Loucy (cell line): ENCODE results near the gene CSGALNACT2.

Experiments
- CTCF ChIP-seq: fragments of 200-600 bp; sonication (generic); conservative IDR thresholded peaks from 2 replicates; pipeline ENCODE4 v1.5.1; 2014; ENCODE audit warnings: mild to moderate bottlenecking, antibody characterized with exemption, low read length
- EZH2phosphoT487 ChIP-seq: fragments of 200-600 bp; IDR thresholded peaks from 2 replicates; pipeline ENCODE4 v1.6.1; 2018; ENCODE audit warnings: antibody characterized with exemption, mild to moderate bottlenecking, moderate library complexity, borderline replicate concordance

GRCh38 chr10:43233601-43234430, 95.6 kb downstream of the CSGALNACT2 start:
- no peak for TF ChIP-seq CTCF
- TF ChIP-seq EZH2phosphoT487, result no peak
